Nephron (organoid): ENCODE results near the gene TCF7.

ENCODE experiments used
- H3K27ac Mint-ChIP-seq, 3 experiments: 2 replicates each; pipeline ENCODE4 v1.8.0; 2020; ENCODE audit warnings: mixed read lengths in 3 of 3, mild to moderate bottlenecking in 2 of 3, moderate library complexity in 1 of 3
- H3K27me3 Mint-ChIP-seq: 2 replicates; pipeline ENCODE4 v1.8.0; 2021; ENCODE audit warnings: low read depth, mild to moderate bottlenecking, moderate library complexity, mixed read lengths
- H3K36me3 Mint-ChIP-seq: 2 replicates; pipeline ENCODE4 v1.8.0; 2020; ENCODE audit warnings: low read depth, mixed read lengths
- H3K4me1 Mint-ChIP-seq: 2 replicates; pipeline ENCODE4 v1.8.0; 2020; ENCODE audit warnings: mixed read lengths
- H3K4me3 Mint-ChIP-seq, 3 experiments: 2 replicates each; pipeline ENCODE4 v1.8.0; 2020; ENCODE audit warnings: mild to moderate bottlenecking in 3 of 3, mixed read lengths in 3 of 3, moderate library complexity in 2 of 3
- H3K9me3 Mint-ChIP-seq: 2 replicates; pipeline ENCODE4 v1.8.0; 2020; ENCODE audit warnings: mixed read lengths
- CTCF ChIP-seq, 3 experiments: fragments of 200-600 bp; sonication (generic); IDR thresholded peaks; one replicate each; pipeline ENCODE4 v1.5.0; 2021; ENCODE audit warnings: antibody characterized with exemption in 3 of 3; ENCODE audit not compliant: unreplicated experiment in 3 of 3

The TCF7 gene

DNA sequence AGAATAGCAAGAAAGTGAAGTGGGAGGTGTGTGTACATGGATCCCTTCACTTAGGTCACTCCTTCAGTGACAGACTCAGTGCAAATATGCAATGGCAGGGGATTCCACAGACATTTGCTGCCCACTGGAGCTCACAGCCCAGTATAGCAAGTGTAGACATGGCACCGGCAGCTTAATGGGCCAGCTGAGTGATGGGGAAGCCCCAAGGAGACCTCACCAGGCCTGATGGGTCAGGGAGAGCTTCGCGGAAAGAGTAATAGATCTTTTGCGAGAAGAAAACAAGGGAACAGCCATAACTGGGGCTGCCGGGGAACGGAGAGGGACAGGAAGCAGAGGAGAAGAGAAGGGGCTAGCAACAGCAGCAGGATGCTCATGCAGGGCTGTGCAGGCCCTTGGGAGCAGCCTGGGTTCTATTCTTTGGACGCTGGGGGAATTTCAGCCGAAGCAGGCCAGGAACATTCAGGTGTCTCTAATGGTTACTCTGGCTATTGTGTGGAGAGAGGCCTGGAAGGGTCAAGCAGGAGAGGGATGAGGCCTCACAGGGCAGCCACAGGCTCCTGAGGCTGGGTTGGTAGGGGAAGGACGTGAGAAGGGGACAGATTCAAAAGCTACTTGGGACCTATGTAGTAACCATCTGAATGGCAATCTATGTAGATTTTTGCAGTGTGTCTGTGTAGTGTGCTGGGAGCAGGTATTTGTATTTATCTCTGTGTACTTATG, 27.0 kb downstream of the TCF7 start:
- H3K4me1 Mint-ChIP-seq, result peaks cover 9% of the 10 kb centered on the region
- no peak for TF ChIP-seq CTCF (IDR thresholded peaks at IDR 0.05; ENCODE audit: unreplicated experiment in 3 of 3)
- peak overlapping the region in 2 of 3 experiments; percentile 31 to 48 for H3K27ac Mint-ChIP-seq
- no peaks in the 10 kb centered on the region for H3K9me3 Mint-ChIP-seq
- peaks cover 20% of the 10 kb centered on the region for H3K36me3 Mint-ChIP-seq
- no peaks in the 10 kb centered on the region for H3K27me3 Mint-ChIP-seq
- no peak overlapping the region for H3K4me3 Mint-ChIP-seq

DNA sequence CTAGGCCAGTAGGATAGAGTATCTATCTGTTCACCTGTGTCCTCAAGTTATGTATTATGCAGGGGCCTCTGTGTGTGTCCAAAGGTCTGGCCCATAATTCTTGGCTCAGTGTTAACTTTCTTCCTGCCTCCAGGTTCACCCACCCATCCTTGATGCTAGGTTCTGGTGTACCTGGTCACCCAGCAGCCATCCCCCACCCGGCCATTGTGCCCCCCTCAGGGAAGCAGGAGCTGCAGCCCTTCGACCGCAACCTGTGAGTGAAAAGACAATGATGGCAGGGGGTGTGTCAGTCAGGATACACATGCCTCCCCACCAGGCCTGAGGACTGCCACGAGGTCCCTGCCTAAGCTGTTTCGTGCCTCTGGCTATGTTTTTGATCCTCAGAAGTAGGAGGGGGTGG, 27.6 kb downstream of the TCF7 start:
- Mint-ChIP-seq H3K4me1 (peaks cover 9% of the 10 kb centered on the region), H3K9me3 (no peaks in the 10 kb centered on the region), H3K27ac (peak overlapping the region in 1 of 3 experiments; percentile 48), H3K27me3 (no peaks in the 10 kb centered on the region), H3K4me3 (no peak overlapping the region), H3K36me3 (peaks cover 22% of the 10 kb centered on the region)
- no peak for TF ChIP-seq CTCF (IDR thresholded peaks at IDR 0.05; ENCODE audit: unreplicated experiment in 3 of 3)

DNA sequence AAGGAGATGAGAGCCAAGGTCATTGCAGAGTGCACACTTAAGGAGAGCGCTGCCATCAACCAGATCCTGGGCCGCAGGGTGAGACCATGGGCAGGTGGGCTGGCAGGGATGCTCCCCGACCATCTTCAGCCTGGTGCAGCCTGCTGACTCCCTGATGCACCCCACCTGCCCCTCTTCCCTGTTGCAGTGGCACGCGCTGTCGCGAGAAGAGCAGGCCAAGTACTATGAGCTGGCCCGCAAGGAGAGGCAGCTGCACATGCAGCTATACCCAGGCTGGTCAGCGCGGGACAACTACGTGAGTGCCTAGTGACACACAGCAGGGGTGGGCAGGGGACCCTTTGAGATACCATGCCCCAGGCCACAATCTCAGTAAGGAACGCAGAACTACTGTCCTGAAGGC, 28.3 kb downstream of the TCF7 start:
- Mint-ChIP-seq H3K4me3 (no peak overlapping the region), H3K4me1 (peaks cover 9% of the 10 kb centered on the region), H3K27ac (no peak overlapping the region), H3K36me3 (peaks cover 25% of the 10 kb centered on the region), H3K27me3 (no peaks in the 10 kb centered on the region), H3K9me3 (no peaks in the 10 kb centered on the region)
- TF ChIP-seq CTCF (IDR thresholded peaks at IDR 0.05; ENCODE audit: unreplicated experiment in 3 of 3), result no peak

GRCh38 chr5:134143431-134143830, 28.9 kb downstream of the TCF7 start:
- Mint-ChIP-seq H3K27me3 (no peaks in the 10 kb centered on the region), H3K4me3 (no peak overlapping the region), H3K36me3 (peaks cover 29% of the 10 kb centered on the region), H3K4me1 (peaks cover 9% of the 10 kb centered on the region), H3K27ac (no peak overlapping the region), H3K9me3 (no peaks in the 10 kb centered on the region)
- no peak for TF ChIP-seq CTCF (IDR thresholded peaks at IDR 0.05; ENCODE audit: unreplicated experiment in 3 of 3)

- Mint-ChIP-seq H3K36me3 (peaks cover 32% of the 10 kb centered on the region), H3K27me3 (no peaks in the 10 kb centered on the region), H3K27ac (no peak overlapping the region), H3K4me1 (peaks cover 12% of the 10 kb centered on the region), H3K4me3 (no peak overlapping the region), H3K9me3 (no peaks in the 10 kb centered on the region)
- TF ChIP-seq CTCF (IDR thresholded peaks at IDR 0.05; ENCODE audit: unreplicated experiment in 3 of 3), result no peak
Measured at GRCh38 chr5:134143944-134144941, 29.8 kb downstream of the TCF7 start.
